HEK293 (cell line): ENCODE data around the gene PLCD3.

Experiments used
- CTCF ChIA-PET: fragments of 350-600 bp; formaldehyde crosslinking; extraction: SDS; loops from one replicate; lab custom pipeline; 2021; ENCODE audit warnings: antibody characterized with exemption; lab: Yijun Ruan, JAX
- POLR2A ChIA-PET: fragments of 300-600 bp; formaldehyde crosslinking; extraction: SDS; loops from one replicate; lab custom pipeline; 2020; ENCODE audit warnings: antibody characterized with exemption, inconsistent platforms; lab: Yijun Ruan, JAX
- H3K27ac ChIP-seq: fragments of 200-500 bp; sonication (Bioruptor generic); 2 replicates; pipeline ENCODE4 v1.5.1; 2014; ENCODE audit warnings: low read depth, low read length, control low read depth, inconsistent platforms; ENCODE audit errors: extremely low read depth
- H3K36me3 ChIP-seq, 2 experiments: fragments of 200-500 bp in 1 of 2; sonication (Bioruptor generic) in 1 of 2; 1 replicate in 1 of 2; 2 replicates in 1 of 2; pipeline ENCODE4 v1.5.1; 2014 to 2017; ENCODE audit warnings: inconsistent platforms in 2 of 2, low read length in 2 of 2; ENCODE audit not compliant: control insufficient read depth in 2 of 2, insufficient read depth in 1 of 2
- H3K4me1 ChIP-seq: fragments of 200-500 bp; sonication (Bioruptor generic); 2 replicates; pipeline ENCODE4 v1.5.1; 2014; ENCODE audit warnings: mild to moderate bottlenecking, low read length, inconsistent platforms; ENCODE audit not compliant: control insufficient read depth, insufficient read depth
- H3K4me3 ChIP-seq: 2 replicates; pipeline ENCODE4 v1.5.1; 2011; ENCODE audit warnings: low read depth, mild to moderate bottlenecking, control low read depth, low read length, moderate library complexity
- H3K9me3 ChIP-seq: fragments of 200-500 bp; sonication (Bioruptor generic); 2 replicates; pipeline ENCODE4 v1.5.1; 2014; ENCODE audit warnings: low read depth, low read length, inconsistent platforms; ENCODE audit not compliant: control insufficient read depth, insufficient read depth
- GLIS2 ChIP-seq: fragments of 450-650 bp; formaldehyde crosslinking; IDR thresholded peaks from 2 replicates; pipeline ENCODE4 v1.5.1; 2016; ENCODE audit warnings: missing biosample characterization, missing genetic modification characterization
- IKZF3 ChIP-seq: fragments of 450-650 bp; IDR thresholded peaks from 2 replicates; pipeline ENCODE4 v1.5.0; 2018; ENCODE audit warnings: missing biosample characterization, mild to moderate bottlenecking, missing genetic modification characterization, moderate library complexity
- KLF16 ChIP-seq: fragments of 450-650 bp; formaldehyde crosslinking; IDR thresholded peaks from 2 replicates; pipeline ENCODE4 v1.5.1; 2017; ENCODE audit warnings: missing biosample characterization, missing genetic modification characterization
- KLF8 ChIP-seq: fragments of 450-650 bp; formaldehyde crosslinking; IDR thresholded peaks from 2 replicates; pipeline ENCODE4 v1.5.1; 2016; ENCODE audit warnings: missing biosample characterization, missing genetic modification characterization
- ZBTB26 ChIP-seq: fragments of 450-650 bp; formaldehyde crosslinking; optimal IDR thresholded peaks from 2 replicates; pipeline ENCODE3; 2016; ENCODE audit warnings: missing biosample characterization, mild to moderate bottlenecking, missing genetic modification characterization
- ZNF16 ChIP-seq: fragments of 450-650 bp; formaldehyde crosslinking; IDR thresholded peaks from 2 replicates; pipeline ENCODE4 v1.5.1; 2016; ENCODE audit warnings: low read depth, missing biosample characterization, missing genetic modification characterization
- ZNF175 ChIP-seq: fragments of 450-650 bp; formaldehyde crosslinking; IDR thresholded peaks from 2 replicates; pipeline ENCODE4 v1.5.1; 2016; ENCODE audit warnings: missing biosample characterization, missing genetic modification characterization
- ZNF280C ChIP-seq: fragments of 450-650 bp; formaldehyde crosslinking; IDR thresholded peaks from 2 replicates; pipeline ENCODE4 v1.5.1; 2016; ENCODE audit warnings: missing biosample characterization, missing genetic modification characterization
- ZNF391 ChIP-seq: fragments of 450-650 bp; formaldehyde crosslinking; IDR thresholded peaks from 2 replicates; pipeline ENCODE4 v1.5.1; 2016; ENCODE audit warnings: low read depth, missing biosample characterization, missing genetic modification characterization, borderline replicate concordance
- ZNF426 ChIP-seq: fragments of 450-650 bp; formaldehyde crosslinking; IDR thresholded peaks from 2 replicates; pipeline ENCODE4 v1.5.1; 2017; ENCODE audit warnings: missing biosample characterization, missing genetic modification characterization, mild to moderate bottlenecking, inconsistent platforms, moderate library complexity
- ZNF48 ChIP-seq: fragments of 450-650 bp; formaldehyde crosslinking; IDR thresholded peaks from 2 replicates; pipeline ENCODE4 v1.5.1; 2016; ENCODE audit warnings: missing biosample characterization, missing genetic modification characterization
- ZNF585B ChIP-seq: fragments of 450-650 bp; formaldehyde crosslinking; IDR thresholded peaks from 2 replicates; pipeline ENCODE4 v1.5.1; 2016; ENCODE audit warnings: missing biosample characterization, missing genetic modification characterization
- TF ChIP-seq, protein P1 (sequence below): fragments of 450-650 bp; formaldehyde crosslinking; conservative IDR thresholded peaks from 2 replicates; pipeline ENCODE4 v1.5.1; 2016; ENCODE audit warnings: low read depth, missing biosample characterization, missing genetic modification characterization

PLCD3 gene

DNA sequence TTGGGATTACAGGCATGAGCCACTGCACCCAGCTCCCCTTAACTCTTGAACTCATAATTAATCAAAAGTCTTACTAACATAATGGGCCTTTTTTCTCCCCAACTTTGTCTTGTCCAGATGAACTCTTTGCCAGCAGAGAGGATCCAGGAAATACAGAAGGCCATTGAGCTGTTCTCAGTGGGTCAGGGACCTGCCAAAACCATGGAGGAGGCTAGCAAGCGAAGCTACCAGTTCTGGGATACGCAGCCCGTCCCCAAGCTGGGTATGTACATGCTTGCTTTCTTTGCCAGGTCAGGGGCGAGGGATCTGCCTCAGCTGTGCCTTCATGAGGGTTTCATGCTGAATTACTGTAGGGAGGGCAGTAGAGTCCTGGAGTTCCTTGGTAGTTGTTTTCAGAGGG, 45.9 kb downstream of the PLCD3 start:
- H3K9me3 ChIP-seq, result no peaks in the 10 kb centered on the region
- CTCF ChIA-PET, result interaction anchor here (2.4 to 6.9 kb wide), 2 partner anchors 12 to 49 kb away, joined by 9 to 71 read pairs; partner anchors contain the start of gene ACBD4

DNA sequence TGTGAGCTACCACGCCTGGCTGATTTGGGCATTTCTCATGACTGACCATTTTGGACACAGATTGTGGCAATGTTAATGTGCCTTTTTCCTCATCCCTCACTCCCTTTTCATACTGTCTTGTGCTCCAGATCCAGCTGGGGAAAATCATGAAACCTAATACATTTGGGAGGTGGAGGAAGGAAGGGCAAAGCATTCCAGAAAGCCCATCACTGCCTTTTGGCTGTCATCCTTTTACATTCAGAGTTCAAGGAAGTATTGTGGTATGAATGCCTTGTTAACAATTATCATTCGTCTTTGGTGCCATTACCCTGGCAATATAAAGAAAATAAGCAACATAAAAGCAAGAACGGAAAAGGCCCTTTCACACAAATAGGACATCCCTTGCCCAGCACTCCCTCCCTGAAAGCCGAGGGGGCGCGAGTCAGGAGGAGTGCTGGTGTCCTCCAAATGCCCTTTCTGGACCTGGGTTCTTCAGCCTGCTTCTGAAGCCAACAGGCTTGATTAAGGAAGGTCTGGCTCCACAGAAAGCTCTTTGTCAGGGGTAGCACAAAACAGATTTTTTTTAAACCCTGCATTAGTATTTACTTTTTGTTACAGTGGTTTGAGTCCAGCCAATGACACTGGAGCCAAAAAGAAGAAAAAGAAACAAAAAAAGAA, 51.1 kb downstream of the PLCD3 start:
- Histone ChIP-seq H3K4me3 (no peak overlapping the region), H3K27ac (no peak overlapping the region), H3K4me1 (no peaks in the 10 kb centered on the region), H3K9me3 (no peaks in the 10 kb centered on the region)
- ChIA-PET POLR2A (no interaction called here), CTCF (no interaction called here)
- TF ChIP-seq GLIS2 (tag by site-specific recombination) (no peak), ZNF175 (tag by site-specific recombination) (no peak)
- TF ChIP-seq, all 188 proteins: peak for 0
- H3K36me3 ChIP-seq, result peaks cover 50 to 53% of the 10 kb centered on the region in 2 experiments

More for the DNA sequence above, 45.9 kb downstream of the PLCD3 start:
- H3K4me3 ChIP-seq, result no peak overlapping the region
- peaks cover 83 to 88% of the 10 kb centered on the region in 2 experiments for H3K36me3 ChIP-seq
- no peak overlapping the region for H3K27ac ChIP-seq
- POLR2A ChIA-PET, result interaction anchor here (0.6 to 0.7 kb wide), 3 partner anchors 25 to 1060 kb away, joined by 3 to 4 read pairs (median 3); no protein-coding TSS in a partner anchor
- no peak for TF ChIP-seq ZNF391 (tag by site-specific recombination)
- TF ChIP-seq ZNF48 (tag by site-specific recombination), result no peak
- TF ChIP-seq ZBTB26 (tag by site-specific recombination), result no peak
- TF ChIP-seq ZNF16 (tag by site-specific recombination), result no peak
- TF ChIP-seq KLF8, result no peak
- no peak for TF ChIP-seq IKZF3 (tag by site-specific recombination)
- TF ChIP-seq ZNF585B, result no peak
- no peak for TF ChIP-seq ZNF426
- TF ChIP-seq, protein P1, sequence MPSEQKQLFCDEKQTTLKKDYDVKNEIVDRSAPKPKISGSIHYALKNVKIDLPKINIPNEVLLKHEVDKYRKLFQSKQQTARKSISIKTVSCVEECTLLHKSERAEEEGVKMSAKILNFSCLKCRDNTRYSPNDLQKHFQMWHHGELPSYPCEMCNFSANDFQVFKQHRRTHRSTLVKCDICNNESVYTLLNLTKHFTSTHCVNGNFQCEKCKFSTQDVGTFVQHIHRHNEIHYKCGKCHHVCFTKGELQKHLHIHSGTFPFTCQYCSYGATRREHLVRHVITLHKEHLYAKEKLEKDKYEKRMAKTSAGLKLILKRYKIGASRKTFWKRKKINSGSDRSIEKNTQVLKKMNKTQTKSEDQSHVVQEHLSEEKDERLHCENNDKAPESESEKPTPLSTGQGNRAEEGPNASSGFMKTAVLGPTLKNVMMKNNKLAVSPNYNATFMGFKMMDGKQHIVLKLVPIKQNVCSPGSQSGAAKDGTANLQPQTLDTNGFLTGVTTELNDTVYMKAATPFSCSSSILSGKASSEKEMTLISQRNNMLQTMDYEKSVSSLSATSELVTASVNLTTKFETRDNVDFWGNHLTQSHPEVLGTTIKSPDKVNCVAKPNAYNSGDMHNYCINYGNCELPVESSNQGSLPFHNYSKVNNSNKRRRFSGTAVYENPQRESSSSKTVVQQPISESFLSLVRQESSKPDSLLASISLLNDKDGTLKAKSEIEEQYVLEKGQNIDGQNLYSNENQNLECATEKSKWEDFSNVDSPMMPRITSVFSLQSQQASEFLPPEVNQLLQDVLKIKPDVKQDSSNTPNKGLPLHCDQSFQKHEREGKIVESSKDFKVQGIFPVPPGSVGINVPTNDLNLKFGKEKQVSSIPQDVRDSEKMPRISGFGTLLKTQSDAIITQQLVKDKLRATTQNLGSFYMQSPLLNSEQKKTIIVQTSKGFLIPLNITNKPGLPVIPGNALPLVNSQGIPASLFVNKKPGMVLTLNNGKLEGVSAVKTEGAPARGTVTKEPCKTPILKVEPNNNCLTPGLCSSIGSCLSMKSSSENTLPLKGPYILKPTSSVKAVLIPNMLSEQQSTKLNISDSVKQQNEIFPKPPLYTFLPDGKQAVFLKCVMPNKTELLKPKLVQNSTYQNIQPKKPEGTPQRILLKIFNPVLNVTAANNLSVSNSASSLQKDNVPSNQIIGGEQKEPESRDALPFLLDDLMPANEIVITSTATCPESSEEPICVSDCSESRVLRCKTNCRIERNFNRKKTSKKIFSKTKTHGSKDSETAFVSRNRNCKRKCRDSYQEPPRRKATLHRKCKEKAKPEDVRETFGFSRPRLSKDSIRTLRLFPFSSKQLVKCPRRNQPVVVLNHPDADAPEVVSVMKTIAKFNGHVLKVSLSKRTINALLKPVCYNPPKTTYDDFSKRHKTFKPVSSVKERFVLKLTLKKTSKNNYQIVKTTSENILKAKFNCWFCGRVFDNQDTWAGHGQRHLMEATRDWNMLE (tag by site-specific recombination), result no peak
- H3K4me1 ChIP-seq, result no peaks in the 10 kb centered on the region

DNA sequence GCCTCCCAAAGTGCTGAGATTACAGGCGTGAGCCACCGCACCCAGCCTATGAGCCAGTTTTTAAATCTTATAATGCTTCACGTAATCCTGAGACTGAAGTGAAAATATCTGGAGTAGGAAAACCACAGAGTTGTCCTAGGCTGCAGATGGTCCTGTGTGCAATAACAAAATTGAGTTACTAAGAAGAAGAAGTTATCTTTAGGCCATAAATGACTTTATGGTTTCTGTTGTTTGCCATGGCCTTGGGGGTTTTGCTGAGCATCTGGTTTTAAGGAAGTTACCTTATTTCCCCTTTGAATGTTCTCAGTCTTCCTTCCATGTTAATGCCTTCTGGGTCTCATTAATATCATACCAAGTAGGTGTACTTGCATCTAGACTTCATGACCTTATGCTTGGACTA, 54.7 kb downstream of the PLCD3 start:
- Histone ChIP-seq H3K27ac (no peak overlapping the region), H3K9me3 (no peaks in the 10 kb centered on the region), H3K4me1 (no peaks in the 10 kb centered on the region; the same call in 1 of the 2 replicates), H3K36me3 (peaks cover 41 to 44% of the 10 kb centered on the region in 2 experiments), H3K4me3 (no peak overlapping the region)
- TF ChIP-seq ZNF280C (tag by site-specific recombination) (no peak), KLF16 (tag by site-specific recombination) (no peak)
- ChIA-PET CTCF (interaction anchor here (1.5 to 2.3 kb wide), 4 partner anchors 10 to 158 kb away, joined by 4 to 8 read pairs (median 6); partner anchors contain the start of gene ACBD4), POLR2A (interaction anchor here (0.6 to 2.3 kb wide), 2 partner anchors 16 to 422 kb away, joined by 3 to 11 read pairs; partner anchors contain the start of gene NMT1)
